Kidney (tissue), 14 donors: ENCODE data around the gene SLC25A53. TPM values are rescaled to one million over a fixed set of nuclear protein-coding genes. Genes with fewer than 3 reads are reported as not detected.

ENCODE experiments used
- DNase-seq, 5 donors: peaks; one replicate each; pipeline ENCODE4 v3.0.0-alpha.2; 2013 to 2020
- FAIRE-seq: peaks from 2 replicates; lab custom pipeline; 2012; peaks lifted over from hg19 to GRCh38; lab: Jason Lieb, UNC
- H3K27ac ChIP-seq, 2 donors: one replicate each; pipeline ENCODE4 v1.7.0; 2013; ENCODE audit warnings: low read depth in 2 of 2, low read length in 2 of 2, inconsistent platforms in 1 of 2
- H3K27me3 ChIP-seq: one replicate; pipeline ENCODE4 v1.7.1; 2013; ENCODE audit warnings: low read length, inconsistent platforms; ENCODE audit not compliant: control insufficient read depth, insufficient read depth
- H3K36me3 ChIP-seq, 3 donors: one replicate each; pipeline versions ENCODE4 v1.7.0 to v1.7.1; 2013; ENCODE audit warnings: low read length in 3 of 3, control low read depth in 1 of 3, inconsistent platforms in 1 of 3; ENCODE audit not compliant: insufficient read depth in 3 of 3, control insufficient read depth in 2 of 3
- H3K4me1 ChIP-seq, 3 donors: one replicate each; pipeline versions ENCODE4 v1.7.0 to v1.7.1; 2013; ENCODE audit warnings: low read length in 3 of 3, inconsistent platforms in 1 of 3, low read depth in 1 of 3; ENCODE audit not compliant: control insufficient read depth in 2 of 3, insufficient read depth in 2 of 3
- H3K4me3 ChIP-seq, 3 donors: one replicate each; pipeline versions ENCODE4 v1.7.0 to v1.8.1; 2013; ENCODE audit warnings: low read length in 3 of 3, control low read depth in 1 of 3, inconsistent platforms in 1 of 3
- H3K9ac ChIP-seq, 3 donors: one replicate each; pipeline versions ENCODE4 v1.7.0 to v1.7.1; 2013; ENCODE audit warnings: low read length in 3 of 3, control low read depth in 1 of 3, inconsistent platforms in 1 of 3
- H3K9me3 ChIP-seq, 3 donors: one replicate each; pipeline versions ENCODE4 v1.7.0 to v1.7.1; 2013; ENCODE audit warnings: low read length in 3 of 3, control low read depth in 1 of 3, inconsistent platforms in 1 of 3; ENCODE audit not compliant: control insufficient read depth in 2 of 3, insufficient read depth in 1 of 3
- CTCF ChIP-seq: IDR thresholded peaks from 3 replicates; pipeline ENCODE4 v1.5.1; 2012; ENCODE audit warnings: mild to moderate bottlenecking, moderate library complexity, borderline replicate concordance; ENCODE audit not compliant: insufficient read depth; ENCODE audit errors: extremely low read depth
- intact Hi-C: fragments of 100-400 bp; cut with DNase I; formaldehyde crosslinking; loops from one replicate; pipeline ENCODE4 v1.11.1; 2022
- polyA plus RNA-seq: library from polyadenylated mRNA; stranded (reverse); fragments of 350-450 nt; fragmentation: Illumina TruSeq; extraction: RNeasy Lipid Tissue Mini Kit (QIAGEN cat#74804); gene quantifications from one replicate; pipeline ENCODE4 v1.2.3, GENCODE V29; 2014; ENCODE audit warnings: low read depth, low replicate concordance; ENCODE audit not compliant: insufficient read depth
- total RNA-seq: library from RNA; stranded (reverse); fragmentation: NEBNext Ultra II Directional; extraction: Animal tissue kit (Norgen Biotek cat#: 25700); gene quantifications from one replicate; pipeline ENCODE4 v1.2.1, GENCODE V29; 2021
- donor health status: control.
- donor health status: control.
- donor health status: control.
- donor health status: control.
- donor health status: control.
- donor health status: DM: yes; HTN: yes; CAD: no.
- donor health status: Normal renal cell carcinoma (clear cell type).

SLC25A53 gene
- total and polyA plus RNA-seq, 2 donors from 2014 or later = 5.0 to 12.1 TPM

GRCh38 chrX:104183685-104184084 lies 26.9 kb upstream of the SLC25A53 start:
- Histone ChIP-seq H3K36me3 (peaks cover 2 to 12% (median 4%) of the 10 kb centered on the region in 3 donors), H3K9me3 (peaks cover 0 to 1% (median 0%) of the 10 kb centered on the region in 3 donors), H3K9ac (no peak overlapping the region), H3K27ac (no peak overlapping the region), H3K27me3 (no peaks in the 10 kb centered on the region), H3K4me1 (no peaks in the 10 kb centered on the region), H3K4me3 (no peak overlapping the region)
- TF ChIP-seq CTCF = no peak
- DNase-seq (no peak), FAIRE-seq (no peak)
- intact Hi-C loops = no loop called here

- Histone ChIP-seq H3K9ac (no peak overlapping the region), H3K27me3 (no peaks in the 10 kb centered on the region), H3K9me3 (peaks cover 0 to 3% (median 0%) of the 10 kb centered on the region in 3 donors), H3K36me3 (peaks cover 0 to 2% (median 0%) of the 10 kb centered on the region in 3 donors), H3K4me3 (no peak overlapping the region), H3K27ac (no peak overlapping the region), H3K4me1 (peaks cover 0 to 2% (median 0%) of the 10 kb centered on the region in 3 donors)
- no peak for DNase-seq
- intact Hi-C loops = no loop called here
- TF ChIP-seq CTCF = no peak
- FAIRE-seq = no peak
Measured at GRCh38 chrX:104173841-104174240, 17.0 kb upstream of the SLC25A53 start.

- FAIRE-seq = no peak
- intact Hi-C loops = no loop called here
- H3K27me3 ChIP-seq = no peaks in the 10 kb centered on the region
Measured at GRCh38 chrX:104172788-104173187, 16.0 kb upstream of the SLC25A53 start.

More at GRCh38 chrX:104172788-104173187, 16.0 kb upstream of the SLC25A53 start:
- Histone ChIP-seq H3K9me3 (no peaks in the 10 kb centered on the region), H3K4me3 (no peak overlapping the region), H3K9ac (no peak overlapping the region), H3K36me3 (peaks cover 0 to 2% (median 0%) of the 10 kb centered on the region in 3 donors), H3K27ac (no peak overlapping the region), H3K4me1 (peaks cover 0 to 2% (median 0%) of the 10 kb centered on the region in 3 donors)
- TF ChIP-seq CTCF = no peak
- DNase-seq = no peak
